HG03558 (cell line): Measurements from ENCODE around the gene FCRL2.
"Not testable (repeated sequence)": the region's sequence is repeated elsewhere in the genome, so short reads cannot be mapped to it uniquely, and the experiment has no call there.

Experiments
- ATAC-seq: cut with Tn5 transposase; IDR thresholded peaks from one replicate; pipeline ENCODE4 v1.9.1; 2021; ENCODE audit warnings: moderate number of reproducible peaks; ENCODE audit not compliant: unreplicated experiment; ENCODE audit errors: extremely low read depth

The FCRL2 gene

DNA sequence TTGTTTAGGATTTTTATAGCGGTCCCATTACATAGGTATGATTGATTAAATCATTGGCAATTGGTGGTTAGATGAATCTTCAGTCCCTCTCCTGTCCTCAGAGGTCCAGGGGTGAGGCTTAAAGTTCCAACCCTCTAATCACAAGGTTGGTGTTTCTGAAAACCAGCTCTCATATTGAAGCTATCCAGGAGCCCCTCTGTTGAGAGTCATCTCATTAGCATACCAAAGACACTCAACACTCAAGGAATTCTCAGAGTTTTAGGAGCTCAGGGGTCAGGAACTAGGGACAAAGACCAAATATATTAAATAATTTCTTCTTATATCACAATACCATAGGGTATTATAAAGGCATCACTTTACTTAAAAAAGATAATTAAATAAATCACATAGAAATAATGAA is 23.3 kb downstream of the FCRL2 start:
- ATAC-seq = no peak

- ATAC-seq = no peak
Observed at GRCh38 chr1:157751283-157751682, 25.6 kb downstream of the FCRL2 start.

GRCh38 chr1:157748262-157748817 is 28.6 kb downstream of the FCRL2 start:
- ATAC-seq = no peak

DNA sequence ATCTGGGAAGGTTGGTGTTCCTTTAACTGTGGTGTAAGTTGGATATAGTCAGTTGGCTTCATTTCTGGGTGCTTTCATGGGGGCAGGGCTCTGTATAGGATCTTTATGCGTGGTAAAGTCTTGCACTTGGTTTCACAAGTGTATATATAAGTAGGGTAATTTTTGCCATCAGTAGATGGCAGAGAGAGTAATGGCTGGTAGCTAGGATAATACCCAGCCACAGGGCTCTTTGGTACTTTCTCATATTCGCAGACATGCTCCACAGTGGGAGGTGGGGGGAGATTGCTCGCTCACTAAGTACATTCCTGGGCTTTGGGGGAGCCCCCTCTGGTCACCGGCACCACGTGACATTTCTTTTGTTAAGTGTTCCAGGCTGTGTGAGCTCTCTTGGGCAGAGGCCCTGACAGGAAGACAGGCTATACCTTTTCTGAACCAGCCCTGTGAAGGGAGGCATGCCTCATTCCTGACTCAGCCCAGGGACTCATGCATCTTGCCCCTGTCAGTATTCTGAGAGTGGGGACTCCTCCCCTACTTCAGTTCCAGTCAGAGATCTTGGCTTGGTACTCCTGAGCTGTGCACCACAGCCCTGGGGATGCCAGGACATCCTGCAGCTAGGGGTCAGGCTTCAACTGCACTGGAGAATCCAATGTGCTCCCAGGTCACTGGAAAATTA is 37.6 kb downstream of the FCRL2 start:
- no peak for ATAC-seq

DNA sequence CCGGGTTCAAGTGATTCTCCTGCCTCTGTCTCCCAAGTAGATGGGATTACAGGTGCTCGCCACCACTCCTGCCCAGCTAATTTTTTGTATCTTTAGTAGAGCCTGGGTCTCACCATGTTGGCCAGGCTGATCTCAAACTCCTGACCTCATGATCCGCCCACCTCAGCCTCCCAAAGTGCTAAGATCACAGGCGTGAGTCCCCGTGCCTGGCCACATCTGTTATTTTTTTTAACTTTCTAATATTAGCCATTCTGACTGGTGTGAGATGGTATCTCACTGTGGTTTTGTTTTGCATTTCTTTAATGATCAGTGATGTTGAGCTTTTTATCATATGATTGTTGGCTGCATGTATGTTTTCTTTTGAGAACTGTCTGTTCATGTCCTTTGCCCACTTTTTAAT is 40.9 kb downstream of the FCRL2 start:
- not testable (repeated sequence) for ATAC-seq

DNA sequence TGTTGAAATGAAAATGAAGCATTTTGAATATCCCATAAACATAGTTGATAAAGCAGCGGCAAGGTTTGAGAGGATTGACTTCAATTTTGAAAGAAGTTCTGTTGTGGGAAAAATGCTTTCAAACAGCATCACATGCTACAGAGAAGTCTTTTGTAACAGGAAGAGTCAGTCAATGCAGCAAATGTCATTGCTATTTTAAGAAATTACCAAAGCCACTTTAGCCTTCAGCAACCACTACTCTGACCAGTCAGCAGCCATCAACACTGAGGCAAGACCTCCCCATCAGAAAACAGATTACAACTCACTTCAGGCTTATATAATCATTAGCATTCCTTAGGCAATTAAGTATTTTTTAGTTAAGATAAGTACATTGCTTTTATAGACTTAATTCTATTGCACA is 42.6 kb downstream of the FCRL2 start:
- ATAC-seq = no peak

GRCh38 chr1:157732755-157733154 is 44.2 kb downstream of the FCRL2 start:
- ATAC-seq = no peak

DNA sequence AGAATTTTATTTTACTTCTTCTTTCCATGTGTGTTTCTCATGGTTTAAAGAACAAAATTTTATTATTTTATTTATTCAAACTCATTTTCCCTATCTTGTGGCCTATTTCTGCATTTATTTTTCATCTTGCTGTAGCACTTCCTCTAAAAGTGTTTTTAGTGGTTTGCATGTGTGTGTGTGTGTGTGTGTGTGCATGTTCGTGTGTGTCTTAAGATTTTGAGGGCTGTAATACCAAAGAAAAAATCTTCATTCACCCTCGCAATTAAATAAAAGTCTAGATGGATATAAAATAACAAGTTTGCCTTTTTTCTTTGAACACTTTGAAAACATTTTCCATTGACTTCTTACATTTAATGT is 51.7 kb downstream of the FCRL2 start:
- ATAC-seq = no peak

- no peak for ATAC-seq
Observed at GRCh38 chr1:157724537-157725220, 52.3 kb downstream of the FCRL2 start.

- ATAC-seq = no peak
Observed at GRCh38 chr1:157723157-157723556, 53.8 kb downstream of the FCRL2 start.

- no peak for ATAC-seq
Observed at GRCh38 chr1:157721985-157722384, 54.9 kb downstream of the FCRL2 start.

GRCh38 chr1:157715736-157716135 is 61.2 kb downstream of the FCRL2 start:
- ATAC-seq = no peak

DNA sequence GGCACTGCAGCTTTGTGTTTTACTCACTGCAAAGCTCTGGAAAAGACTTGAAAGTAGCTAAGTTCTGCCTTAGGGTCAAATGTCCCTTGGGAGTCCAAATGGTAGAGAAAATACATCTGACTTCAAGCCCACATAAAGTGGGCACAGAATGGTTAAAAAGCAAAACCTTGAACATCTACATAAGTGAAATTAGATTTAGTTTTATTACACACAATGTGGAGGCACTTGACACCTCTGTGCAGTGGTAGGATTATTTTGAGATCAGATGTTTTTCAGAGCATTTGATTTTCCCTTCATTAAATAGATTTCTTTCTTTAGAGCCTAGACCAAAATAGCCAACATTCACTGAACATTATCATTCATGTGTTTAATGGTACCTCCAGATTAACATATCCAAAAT is 65.1 kb downstream of the FCRL2 start:
- no peak for ATAC-seq

- no peak for ATAC-seq
Observed at GRCh38 chr1:157704878-157705277, 72.1 kb downstream of the FCRL2 start.

GRCh38 chr1:157703981-157704380 is 73.0 kb downstream of the FCRL2 start:
- ATAC-seq = no peak

DNA sequence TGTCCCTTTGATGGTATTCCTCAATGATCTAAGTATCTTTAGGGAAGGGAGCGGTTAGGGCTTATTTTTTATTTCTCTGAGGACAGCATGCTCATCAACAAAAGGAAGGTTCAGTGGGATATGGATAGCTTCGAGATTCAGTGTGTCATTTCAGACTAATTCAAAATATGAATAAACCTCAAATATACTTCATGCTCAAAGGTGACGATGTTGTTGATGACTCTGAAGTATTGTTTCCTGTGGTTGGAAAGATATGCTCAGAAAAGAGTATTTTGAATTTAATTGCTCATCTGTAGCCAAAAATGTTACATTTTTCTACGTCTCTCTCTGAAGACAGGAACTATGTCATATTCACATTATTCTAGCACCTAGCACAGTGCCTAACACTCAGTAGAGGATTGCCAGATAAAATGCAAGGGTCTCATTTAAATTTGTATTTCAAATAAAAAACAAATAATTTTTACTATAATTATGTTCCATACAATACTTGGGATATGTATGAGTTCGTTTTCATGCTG is 74.6 kb downstream of the FCRL2 start:
- ATAC-seq = no peak

- no peak for ATAC-seq
Observed at GRCh38 chr1:157700732-157701131, 76.2 kb downstream of the FCRL2 start, which contains the start of gene FCRL3. FCRL3 (minus strand) TSS chr1:157700769; CDS start chr1:157700489, 280 bp downstream.

GRCh38 chr1:157700305-157700704 is 76.6 kb downstream of the FCRL2 start:
- ATAC-seq = no peak

- ATAC-seq = no peak
Observed at GRCh38 chr1:157697781-157698569, 79.0 kb downstream of the FCRL2 start.

DNA sequence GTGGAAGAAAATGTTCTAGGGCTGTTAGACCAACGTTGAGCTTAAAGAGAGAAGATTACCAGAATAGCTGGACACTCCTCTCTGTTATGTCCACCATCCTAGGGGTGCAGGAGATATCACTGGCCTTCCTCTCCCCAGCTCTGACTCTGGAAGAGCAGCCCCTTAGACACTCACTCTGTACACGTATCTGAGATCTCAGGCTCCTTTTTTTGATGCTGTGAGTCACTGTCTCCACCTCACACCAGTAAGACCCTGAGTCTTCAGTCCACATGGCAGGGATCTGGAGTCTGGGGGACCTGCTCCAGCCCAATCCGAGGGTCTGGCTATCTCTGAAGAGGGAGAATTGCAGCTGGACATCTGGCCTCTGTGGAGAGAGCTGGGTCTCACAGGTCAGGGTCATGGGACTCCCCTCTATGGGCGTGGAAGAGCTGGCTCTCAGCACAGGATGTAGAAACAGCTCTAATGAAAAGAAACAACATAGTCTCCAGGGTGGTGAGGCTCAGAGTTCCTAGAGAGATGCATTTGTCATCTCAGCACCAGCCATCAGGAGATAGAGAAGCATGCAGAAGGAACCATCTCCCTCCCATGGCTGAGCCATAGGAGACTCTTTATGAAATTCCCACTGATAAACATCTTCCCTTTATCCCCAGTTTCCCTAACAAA is 79.8 kb downstream of the FCRL2 start:
- no peak for ATAC-seq
